RCC 7860 (cell line): ENCODE measurements around the gene NTM.

Experiments
- DNase-seq: peaks from one replicate; pipeline ENCODE4 v3.0.0-alpha.2; 2015; ENCODE audit warnings: low spot score
- FAIRE-seq: peaks from 2 replicates; lab custom pipeline; 2012; peaks lifted over from hg19 to GRCh38; lab: Jason Lieb, UNC

NTM gene

DNA sequence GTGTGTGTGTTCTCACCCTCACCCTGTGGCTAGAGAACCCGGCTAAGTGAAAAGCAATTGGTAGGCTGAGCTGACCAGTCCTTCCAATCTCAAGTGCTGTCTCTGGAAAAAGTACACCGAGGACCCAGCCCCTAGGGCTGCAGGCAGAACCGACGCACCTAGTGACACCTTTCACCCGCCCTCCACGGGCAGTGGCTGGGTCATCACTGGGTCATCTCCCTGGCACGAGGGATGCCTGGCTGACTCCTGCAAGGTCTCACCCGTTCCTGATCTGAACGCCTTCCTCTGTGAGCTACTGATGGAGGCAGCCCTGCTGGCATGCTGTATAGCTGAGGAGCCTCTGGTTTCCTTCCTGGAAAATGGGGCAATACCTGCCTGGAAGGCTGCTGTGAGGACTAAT, 311.5 kb downstream of the NTM start:
- FAIRE-seq, result no peak
- no peak for DNase-seq

DNA sequence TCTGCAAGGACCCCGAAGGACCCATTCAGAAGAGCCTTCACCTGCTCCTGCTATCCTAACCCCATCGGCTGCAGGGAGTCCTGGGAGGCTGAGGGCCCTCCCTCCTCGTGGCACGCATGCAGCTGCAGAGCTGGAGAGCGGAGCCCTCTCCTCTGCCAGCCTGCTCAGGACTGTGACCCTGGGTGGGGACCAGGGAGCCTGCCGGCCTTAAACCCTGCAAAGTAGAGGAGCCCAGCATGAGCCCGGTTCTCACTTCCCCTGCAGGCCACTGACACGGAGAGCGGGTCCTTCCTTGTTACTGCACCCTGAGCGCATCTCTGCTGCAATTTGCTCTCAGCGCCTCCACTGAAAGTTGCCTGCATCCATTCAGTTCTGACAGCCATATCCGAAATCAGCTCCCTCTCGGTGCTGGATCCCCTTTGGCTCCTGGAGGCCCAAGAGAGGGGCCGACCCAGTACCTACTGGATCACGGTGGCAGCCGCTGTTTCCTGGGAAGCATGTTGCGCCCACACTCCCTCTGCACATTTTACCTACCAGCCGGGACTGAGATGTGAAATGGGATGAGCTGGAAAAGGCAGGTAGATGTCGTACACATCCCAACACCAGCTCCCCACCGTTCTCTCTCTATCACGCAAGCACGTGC, 312.1 kb downstream of the NTM start:
- DNase-seq (no peak), FAIRE-seq (no peak)

DNA sequence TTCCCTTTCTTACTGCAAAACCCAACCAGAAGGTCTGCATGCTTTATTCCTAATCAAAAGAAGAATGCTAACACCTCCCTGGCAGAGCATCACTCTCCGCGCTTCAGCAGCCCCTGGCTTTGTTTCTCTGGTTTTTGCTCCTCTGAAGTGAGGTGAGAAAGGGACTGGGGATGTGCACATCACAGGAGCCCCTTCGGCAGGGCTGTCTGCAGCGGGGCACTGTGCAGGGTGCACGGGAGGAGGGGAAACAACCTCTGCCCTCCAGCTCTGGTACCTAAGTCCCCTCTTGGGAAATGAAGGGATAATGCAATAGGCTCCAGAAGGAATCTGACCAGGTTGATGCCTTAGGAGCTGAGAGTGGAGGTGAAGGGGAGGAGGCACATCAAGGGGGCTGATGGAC, 312.7 kb downstream of the NTM start:
- no peak for DNase-seq

DNA sequence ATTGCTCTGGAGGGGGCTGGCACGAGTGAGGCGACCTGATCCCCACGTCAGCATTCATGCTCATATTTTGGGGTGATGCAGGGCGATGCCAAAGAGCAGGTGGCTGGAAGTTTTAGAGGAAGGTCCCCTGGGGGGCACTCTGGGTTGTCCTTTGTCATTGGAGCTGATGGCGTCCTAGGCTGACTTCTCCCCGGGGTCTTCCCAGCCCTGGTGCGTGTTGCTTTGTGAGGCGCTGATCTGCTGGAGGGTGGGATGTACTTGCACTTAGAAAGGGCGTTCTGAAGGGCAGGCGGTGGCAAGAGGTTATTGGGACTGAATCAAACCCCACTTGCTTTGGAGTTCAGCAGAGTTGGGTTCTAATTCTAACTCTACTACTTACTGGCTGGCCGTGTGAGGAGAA, 313.3 kb downstream of the NTM start:
- no peak for FAIRE-seq
- no peak for DNase-seq

More for the DNA sequence above, 312.7 kb downstream of the NTM start:
- no peak for FAIRE-seq

DNA sequence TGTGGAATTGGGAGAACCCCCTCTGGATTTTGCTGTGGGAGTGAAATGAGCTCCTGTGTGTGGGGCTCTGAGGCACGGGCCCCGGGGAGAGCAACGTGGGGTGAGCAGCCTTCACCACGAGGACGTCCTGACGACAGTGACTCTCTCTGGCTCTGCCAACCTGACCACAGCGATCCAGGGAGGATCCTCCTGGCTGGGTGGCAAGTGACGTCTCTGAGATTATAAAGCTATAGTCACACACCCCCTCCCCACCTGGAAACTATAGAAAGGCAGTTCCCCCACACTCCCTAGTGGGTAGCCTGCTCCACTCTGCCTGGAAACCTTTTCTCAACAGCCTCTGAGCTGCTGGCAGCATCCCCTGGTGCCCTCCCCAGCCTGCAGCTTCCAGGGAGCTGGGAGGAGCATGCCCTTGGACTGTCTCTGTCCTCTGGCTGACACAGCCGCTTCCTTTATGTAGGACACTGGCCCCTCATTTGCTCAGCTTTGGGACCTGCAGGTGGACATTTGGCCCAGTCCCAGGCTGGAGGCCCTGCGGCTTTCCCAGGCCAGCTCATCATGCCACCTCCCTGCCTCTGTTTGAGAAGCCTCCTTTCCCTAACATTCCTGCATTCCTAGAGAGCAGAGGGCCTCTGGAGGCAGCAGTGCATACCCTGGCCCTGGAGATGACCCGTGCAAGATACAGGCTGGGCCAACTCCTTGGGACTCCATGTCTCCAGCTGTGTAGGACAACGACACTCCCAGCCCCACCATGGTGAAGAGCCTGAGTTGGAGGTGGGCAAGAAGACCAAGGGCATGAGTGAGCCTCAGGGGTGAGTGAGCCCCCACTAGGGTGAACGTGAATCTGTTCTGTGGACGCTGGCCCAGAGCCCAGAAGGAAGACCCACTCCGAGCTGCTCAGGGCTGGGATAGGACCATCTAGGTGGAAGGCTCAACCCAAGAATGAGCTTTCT, 314.0 kb downstream of the NTM start:
- DNase-seq (no peak), FAIRE-seq (no peak)

DNA sequence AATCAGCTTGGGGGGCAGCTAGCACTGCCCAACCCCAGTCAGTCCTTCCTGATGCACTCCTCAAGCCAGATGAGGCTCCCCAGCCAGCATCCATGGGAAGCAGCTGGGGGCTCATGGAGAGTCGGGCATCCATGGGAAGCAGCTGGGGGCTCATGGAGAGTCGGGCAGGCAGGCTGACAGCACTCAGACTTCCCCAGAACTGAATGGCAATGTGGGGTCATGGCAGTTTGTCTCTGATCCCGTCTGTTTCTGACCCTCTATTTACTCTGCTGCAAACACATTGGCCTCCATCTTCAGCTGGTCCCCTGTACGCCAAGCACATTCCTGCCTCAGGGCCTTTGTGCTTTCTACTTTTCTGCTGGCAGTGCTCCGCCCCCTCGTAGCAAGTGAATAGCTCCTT, 314.8 kb downstream of the NTM start:
- FAIRE-seq (no peak), DNase-seq (no peak)

DNA sequence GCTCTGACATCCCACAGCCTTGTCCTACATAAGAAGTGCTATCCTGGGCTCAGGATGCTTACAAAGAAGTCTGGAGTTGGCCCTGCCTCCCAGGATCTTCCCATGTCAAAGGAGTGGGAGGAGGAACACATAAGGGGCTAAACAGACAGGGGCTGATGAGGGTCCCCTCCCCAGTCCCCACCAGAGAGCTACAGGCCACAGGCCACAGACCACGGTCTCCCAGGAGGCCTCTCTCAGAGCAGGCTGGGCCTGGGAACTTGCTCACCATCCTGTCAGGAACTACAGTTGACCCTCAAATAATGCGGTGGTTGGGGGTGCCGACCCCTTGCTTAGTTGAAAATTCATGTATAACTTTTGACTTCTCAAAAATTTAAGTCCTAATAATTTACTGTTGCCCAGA, 315.5 kb downstream of the NTM start:
- no peak for FAIRE-seq

DNA sequence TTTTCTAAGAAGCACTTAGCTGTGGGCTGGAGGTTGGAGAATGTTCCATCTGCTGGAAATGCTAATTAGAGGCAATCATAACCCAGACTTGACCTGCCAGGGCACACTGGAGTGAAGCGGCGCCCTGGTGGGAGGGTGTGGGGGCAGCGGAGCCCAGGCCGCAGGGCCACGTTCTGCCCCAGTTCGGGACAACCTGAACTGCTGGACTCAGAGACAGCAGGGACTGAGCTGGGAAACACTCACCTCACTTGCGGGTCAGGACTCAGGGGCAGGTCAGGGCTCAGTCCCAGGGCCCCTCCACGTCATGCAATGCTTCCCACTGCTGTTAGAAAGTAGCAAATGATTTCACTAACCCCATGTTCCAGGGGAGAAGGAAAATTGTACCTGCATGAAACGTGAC, 316.4 kb downstream of the NTM start:
- DNase-seq, result no peak
- no peak for FAIRE-seq

More for the DNA sequence above, 315.5 kb downstream of the NTM start:
- DNase-seq, result no peak

DNA sequence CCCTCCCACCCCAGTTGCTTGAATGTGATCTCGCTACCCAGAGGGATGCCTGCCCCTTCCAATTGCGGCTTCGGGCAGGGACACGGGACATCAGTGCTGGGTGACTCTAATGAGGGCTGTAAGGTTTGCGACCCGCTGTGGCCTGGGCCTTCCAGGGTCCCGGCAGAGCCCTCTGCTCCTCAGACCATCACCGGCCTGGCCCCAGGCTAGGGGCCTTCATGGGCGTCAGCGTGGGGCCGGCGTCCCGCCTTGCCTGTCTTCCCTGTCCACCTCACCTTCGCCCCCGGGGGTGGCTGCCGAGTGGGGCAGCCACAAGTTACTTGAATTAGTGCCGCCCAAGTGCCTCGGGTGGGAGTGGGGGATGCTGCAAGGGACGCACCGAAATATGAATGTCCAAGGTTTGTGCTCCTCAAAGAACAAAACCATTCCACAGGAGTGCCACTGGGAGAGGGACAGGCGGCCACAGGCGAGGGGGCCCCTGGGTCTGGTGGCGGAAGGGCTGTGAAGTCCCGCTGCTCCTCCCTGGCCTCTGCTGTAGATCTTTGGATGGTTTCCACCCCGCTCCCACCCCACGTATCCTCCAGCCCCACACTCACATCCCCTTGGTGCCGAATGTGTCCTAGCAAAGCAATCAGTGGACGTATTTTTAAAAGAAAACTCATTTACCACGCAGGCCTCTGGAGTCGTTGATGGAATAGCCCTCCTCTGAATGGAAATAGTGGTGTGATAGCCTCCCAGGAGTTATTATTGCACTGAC, 317.1 kb downstream of the NTM start:
- no peak for DNase-seq
- no peak for FAIRE-seq

DNA sequence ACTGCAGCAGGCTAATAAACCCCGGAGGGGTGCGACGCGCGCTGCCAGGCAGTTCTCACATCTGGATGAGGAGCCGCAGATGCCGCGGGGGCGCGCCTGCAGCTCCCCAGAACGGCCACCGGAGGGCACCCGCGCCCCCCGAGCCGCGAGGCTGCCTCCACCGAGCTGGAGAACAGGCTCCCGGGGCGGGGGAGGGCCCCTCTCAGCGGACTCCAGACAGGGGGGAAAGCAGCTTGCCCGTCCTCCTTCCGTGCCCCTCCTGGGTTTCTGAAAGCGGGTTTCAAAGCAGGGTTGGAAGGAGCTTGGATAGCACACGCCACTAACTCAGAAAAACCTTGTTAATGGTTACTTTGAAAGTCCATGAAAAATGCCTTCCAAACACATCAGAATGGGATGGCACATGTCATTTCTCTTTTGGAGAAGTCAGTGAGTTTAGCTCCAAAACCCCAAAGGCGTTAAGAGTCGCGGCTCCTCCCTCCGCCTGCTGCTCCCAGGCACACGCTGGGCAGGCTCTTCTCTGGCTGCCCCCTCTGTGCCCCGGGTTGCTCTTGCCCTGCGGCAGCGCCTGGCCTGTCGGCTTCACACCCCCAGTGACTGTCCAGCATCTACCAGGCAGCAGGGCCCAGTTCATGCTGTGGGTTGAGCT, 317.8 kb downstream of the NTM start:
- DNase-seq (no peak), FAIRE-seq (no peak)

DNA sequence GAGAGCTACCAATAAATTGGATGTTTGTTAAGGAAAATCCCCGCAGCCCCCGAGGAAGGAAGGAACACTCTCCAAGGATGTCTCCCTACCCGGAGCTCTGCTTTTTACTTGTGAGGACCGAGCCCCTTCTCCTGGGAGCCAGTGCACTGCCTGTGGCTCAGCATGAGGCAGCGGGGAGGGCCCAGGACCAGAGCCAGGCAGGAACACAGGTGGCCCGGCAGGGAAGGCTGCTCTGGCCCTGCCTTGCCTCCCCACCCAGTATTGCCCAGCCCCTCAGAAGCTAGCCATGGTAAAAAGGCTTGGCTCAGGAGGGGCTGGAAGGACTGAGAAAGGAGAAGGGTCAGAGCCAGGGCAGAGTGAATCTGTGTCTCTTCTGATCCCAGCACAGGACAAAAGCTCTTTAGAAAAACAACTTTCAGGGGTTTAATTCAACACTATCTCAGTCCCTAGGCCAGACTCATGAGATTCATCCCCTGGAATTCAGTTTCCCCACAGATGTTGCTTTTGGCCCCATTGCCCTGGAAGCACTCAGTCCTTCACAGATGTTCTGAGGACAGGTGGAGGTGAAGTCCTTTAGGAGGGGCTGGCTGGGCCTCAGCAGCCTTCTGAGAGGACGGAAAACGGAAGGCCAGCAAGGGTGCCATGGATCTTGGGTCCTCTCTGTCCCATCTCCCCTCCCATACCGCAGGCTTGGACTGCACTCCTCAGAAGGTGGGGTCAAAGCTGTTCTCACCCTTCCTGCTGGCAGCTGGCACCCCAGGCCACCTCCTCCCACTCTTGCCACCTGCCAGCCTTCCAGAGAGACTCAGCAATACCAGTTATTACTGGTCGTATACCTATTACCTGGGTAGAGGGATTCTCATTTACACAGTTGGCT, 318.9 kb downstream of the NTM start:
- no peak for DNase-seq

DNA sequence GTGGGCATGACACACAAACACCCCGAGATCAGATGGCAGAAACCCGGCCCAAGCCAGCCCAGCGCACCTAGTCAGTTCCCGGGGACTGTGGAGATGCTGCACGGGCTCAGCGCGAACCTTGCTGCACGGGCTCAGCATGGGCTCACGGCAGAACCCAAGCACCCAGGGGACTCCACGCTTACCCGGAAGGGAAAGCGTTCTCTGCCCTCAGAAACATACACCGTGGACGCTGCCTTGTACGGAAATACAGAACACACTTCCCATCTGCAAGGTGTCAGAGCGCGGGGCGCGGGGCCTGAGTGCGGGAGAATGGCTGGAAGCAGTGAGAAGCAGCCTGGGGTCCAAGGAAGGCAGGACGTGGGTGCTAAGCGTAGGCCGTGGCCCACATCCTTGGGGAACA, 319.9 kb downstream of the NTM start:
- FAIRE-seq, result no peak
- DNase-seq, result no peak

More for the DNA sequence above, 318.9 kb downstream of the NTM start:
- no peak for FAIRE-seq

DNA sequence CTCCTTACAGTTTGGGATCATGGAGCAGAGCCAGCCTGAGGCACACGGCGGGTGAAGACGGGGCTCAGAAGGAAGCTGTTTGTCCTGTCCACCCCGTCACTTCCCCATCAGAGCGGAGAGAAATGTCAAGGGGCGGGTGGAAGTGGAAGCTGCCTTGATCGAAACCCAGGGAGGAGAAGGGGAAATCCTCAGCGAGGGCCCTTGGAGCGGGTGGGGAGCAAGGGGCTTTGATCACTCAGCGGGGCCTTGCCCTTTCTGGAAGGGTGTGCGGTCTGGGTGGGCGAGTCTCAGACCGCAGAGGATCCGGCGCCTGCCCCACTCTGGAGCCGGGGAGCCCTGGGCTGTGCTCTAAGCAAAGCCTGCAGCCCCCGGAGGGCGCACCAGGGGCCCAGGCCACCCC, 320.4 kb downstream of the NTM start:
- FAIRE-seq, result no peak

DNA sequence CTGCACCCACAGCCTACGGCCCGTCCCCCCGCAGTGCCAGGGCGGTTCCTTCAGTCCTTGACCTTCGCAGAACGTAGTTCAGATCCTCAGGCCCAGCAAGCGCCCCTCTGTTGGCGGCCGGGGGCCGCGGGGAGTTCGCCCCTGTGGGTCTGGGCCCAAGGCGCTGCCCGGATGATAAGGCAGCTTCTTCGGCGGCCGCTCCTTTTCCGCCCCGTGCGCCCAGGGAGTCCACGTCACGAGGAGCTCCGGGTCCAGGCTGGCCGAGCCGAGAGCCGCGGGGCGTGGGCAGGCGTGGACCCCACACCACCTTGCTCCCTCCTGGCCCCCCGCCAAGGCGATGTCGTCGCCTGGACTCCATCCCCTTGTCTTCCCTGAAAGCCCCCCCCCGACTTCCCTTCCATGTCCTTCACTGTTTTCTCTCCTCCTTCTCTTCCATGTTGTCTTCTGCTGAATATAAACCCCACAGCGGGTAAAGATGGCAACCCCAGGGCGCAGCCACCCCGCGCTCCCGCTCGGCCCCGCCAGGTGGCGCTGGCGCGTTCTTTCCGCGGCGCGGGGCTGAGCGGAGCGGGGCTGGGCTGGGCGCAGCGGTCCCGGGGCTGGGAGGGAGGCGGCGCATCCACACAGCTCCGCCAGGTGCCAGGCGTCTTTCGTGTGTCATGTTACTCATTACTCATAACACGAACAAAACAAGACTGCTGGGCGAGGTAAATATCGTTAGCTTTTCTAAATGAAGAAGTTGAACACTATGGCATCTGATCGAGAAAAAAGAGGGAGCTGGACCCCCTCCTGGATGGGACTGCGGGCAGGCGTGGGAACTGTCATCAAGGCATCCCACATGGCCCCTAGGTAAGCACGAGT, 321.0 kb downstream of the NTM start:
- FAIRE-seq, result no peak
- no peak for DNase-seq

More for the DNA sequence above, 320.4 kb downstream of the NTM start:
- DNase-seq, result no peak

DNA sequence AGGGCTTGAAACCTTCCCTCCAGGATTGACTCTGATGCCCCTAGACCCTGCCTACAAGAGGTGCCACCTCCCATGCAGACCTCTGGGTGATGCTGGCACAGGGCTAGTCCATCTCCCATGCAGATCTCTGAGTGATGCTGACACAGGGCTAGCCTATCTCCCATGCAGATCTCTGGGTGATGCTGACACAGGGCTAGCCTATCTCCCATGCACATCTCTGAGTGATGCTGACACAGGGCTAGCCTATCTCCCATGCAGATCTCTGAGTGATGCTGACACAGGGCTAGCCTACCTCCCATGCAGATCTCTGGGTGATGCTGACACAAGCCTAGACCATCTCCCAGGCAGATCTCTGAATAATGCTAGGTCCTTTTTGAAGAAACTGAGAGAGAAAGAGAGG, 321.7 kb downstream of the NTM start:
- DNase-seq, result no peak
- FAIRE-seq, result no peak

DNA sequence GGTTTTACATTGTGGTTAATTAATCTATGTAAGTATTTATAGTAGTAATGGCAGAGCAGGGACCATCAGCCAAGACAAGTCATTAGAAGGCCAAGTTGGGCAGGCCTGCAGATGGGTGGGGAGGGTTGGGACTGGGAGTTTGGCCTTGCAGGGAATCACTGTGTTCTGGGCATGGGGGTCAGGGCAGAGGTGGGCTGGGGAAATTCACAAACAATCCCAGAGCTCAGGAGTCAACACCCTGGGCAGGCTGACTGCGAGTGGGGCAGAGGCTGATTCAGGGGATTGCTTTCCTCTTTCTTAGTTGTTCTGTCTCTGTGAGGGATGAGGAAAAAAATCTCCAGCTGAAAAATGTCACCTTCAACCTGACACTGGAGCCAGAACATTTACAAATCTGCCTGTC, 322.5 kb downstream of the NTM start:
- no peak for DNase-seq
- no peak for FAIRE-seq

DNA sequence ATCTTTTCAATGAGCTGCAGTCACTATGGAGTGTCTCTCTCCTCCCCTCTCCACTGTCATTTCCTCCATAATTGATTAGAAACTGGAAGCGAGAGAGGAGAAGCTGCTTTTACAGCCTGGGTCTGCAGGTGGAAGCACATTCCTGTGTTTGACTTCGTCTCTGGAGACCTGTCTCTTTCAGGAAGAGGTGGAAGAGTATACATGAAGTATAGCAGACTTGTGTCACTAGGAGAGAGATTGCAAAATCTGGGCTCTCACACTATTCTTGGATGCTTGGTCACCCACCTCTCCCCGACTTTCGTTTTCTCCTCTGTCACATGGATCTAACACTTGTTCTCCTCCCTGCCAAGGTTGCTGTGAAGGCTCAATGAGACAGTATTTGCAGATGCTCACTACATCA, 323.3 kb downstream of the NTM start:
- FAIRE-seq, result no peak
- no peak for DNase-seq

DNA sequence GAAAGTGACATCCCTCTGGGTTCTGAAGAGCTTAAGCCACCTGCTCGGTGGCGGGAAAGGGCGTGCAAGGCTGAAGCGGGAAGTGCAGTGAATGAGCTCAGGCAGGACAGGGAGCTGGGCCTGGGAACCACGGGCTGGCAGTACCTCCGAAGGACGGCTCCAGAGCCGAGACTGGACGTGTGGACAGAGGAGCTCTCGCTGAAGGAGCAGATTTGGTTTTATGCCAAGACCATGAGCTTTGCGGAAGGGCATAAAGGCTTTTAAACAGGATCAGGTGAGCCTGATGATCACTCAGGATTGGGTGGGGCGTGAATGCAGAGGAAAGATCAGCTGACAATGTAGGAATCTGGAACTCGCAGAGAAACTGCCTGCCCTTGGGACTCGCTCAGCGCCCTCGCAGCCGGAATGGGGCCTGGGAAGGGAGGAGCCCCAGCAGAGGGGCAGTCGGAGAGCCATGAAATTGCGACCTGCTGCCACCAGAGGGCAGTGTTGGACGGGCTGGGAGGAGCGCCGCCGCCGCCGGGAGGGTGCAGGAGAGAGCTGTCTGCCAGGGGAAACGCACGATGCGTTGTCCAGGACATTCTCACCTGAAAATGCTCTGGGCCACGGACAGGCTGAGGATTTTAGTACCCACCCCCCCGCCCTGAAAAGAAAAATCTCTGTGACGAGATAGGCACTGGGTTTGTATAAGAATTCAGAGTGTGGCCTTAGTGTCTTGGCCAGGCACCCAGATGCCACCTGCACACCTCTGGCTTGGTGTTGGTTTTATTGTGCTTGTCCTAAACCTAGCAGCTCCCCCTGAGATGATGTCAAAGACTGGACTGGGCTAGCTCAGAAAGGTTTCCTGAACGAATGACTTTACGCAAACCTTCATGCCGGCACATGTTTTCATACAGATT, 324.4 kb downstream of the NTM start:
- FAIRE-seq (no peak), DNase-seq (peak; percentile 24)
